Fibroblast of lung (primary cell): ENCODE data around the gene SEMA4G.
A peak's percentile ranks its signal among the peaks of the same experiment; 100 is the strongest.

Source experiments
- EZH2 ChIP-seq: IDR thresholded peaks from 2 replicates; pipeline ENCODE4 v1.5.1; 2012; ENCODE audit warnings: low read length, control low read depth, mild to moderate bottlenecking; ENCODE audit errors: missing control alignments
- TF ChIP-seq, protein P1 (sequence below), 2 donors: IDR thresholded peaks in 1 of 2; conservative IDR thresholded peaks in 1 of 2; 1 replicate in 1 of 2; 2 replicates in 1 of 2; pipeline ENCODE4 v1.5.1; 2011 to 2012; ENCODE audit warnings: low read length in 2 of 2, control low read depth in 1 of 2, inconsistent platforms in 1 of 2, low read depth in 1 of 2, mild to moderate bottlenecking in 1 of 2

DNA sequence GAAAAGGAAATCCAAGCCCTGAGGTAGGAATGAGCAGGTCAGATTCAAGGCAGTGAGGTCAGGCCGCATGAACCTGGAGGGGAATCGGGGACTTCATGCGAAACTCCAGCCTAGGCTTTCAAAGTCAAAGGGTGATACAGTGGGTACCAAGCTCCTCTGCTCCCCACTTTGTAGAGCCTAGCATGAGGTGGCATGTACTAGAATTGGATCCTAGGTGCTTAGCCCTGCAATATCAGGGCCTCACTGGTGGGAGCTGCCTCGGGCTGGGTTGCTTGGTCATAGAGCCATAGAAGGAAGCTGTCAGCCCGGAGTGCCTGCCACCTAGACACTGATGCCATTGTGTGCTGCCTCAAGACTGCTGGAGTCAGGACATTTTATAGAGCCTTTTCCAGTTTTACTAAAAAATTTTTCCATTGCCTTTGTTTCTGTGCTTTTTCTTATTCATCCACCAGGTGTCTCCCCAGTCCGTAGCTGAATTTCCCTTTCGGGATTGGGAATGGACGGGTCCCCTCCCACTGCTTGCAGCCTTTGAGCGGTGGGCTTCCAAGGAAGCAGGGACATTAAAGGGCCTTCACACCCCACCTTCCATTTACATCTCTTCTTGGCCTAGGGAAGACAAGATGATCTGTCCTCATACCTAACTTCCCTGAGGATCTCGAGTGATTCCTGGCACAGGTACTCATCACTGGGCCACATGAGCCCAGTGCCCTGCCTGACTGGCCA, 24.8 kb downstream of the SEMA4G start:
- TF ChIP-seq, protein P1, sequence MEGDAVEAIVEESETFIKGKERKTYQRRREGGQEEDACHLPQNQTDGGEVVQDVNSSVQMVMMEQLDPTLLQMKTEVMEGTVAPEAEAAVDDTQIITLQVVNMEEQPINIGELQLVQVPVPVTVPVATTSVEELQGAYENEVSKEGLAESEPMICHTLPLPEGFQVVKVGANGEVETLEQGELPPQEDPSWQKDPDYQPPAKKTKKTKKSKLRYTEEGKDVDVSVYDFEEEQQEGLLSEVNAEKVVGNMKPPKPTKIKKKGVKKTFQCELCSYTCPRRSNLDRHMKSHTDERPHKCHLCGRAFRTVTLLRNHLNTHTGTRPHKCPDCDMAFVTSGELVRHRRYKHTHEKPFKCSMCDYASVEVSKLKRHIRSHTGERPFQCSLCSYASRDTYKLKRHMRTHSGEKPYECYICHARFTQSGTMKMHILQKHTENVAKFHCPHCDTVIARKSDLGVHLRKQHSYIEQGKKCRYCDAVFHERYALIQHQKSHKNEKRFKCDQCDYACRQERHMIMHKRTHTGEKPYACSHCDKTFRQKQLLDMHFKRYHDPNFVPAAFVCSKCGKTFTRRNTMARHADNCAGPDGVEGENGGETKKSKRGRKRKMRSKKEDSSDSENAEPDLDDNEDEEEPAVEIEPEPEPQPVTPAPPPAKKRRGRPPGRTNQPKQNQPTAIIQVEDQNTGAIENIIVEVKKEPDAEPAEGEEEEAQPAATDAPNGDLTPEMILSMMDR (conservative IDR thresholded peaks at IDR 0.05 in 1 of 2, IDR thresholded peaks at IDR 0.05 in 1 of 2; ENCODE audit: low read depth in 1 of 2, low read length in 2 of 2) = peak; percentile 72 to 73
- no peak for TF ChIP-seq EZH2
